HG02938 (cell line): ENCODE measurements around the gene CTNNA2.

Experiments used
- ATAC-seq: cut with Tn5 transposase; IDR thresholded peaks from one replicate; pipeline ENCODE4 v1.9.1; 2021; ENCODE audit warnings: mild to moderate bottlenecking, moderate library complexity; ENCODE audit not compliant: unreplicated experiment

Gene CTNNA2

GRCh38 chr2:79512442-79513401 is at the start of gene CTNNA2:
TSS of gene CTNNA2 (plus strand) at chr2:79513051.
- ATAC-seq: peak; percentile 56

DNA sequence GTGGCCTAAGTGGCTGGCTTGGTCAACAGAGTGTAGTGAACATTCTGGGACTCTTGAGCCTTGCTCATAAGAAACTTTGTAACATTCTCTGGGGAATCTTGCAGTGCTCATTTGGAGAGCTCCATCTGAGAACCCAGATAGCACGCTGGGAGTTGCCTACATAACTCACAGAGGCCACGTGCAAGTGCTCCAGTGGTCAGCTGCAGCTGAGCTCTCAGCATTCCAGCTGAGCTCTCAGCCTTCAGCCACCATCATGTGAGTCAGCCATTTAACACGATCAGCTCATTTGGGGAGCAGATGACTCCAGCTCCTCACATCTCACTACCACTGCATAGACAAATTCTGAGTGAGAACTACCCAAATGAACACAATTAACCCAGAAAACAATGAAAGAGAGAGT is 25.5 kb upstream of the CTNNA2 start:
- no peak for ATAC-seq

- ATAC-seq: no peak
These were observed 1.4 kb upstream of the CTNNA2 start for GRCh38 chr2:79511320-79511951.

DNA sequence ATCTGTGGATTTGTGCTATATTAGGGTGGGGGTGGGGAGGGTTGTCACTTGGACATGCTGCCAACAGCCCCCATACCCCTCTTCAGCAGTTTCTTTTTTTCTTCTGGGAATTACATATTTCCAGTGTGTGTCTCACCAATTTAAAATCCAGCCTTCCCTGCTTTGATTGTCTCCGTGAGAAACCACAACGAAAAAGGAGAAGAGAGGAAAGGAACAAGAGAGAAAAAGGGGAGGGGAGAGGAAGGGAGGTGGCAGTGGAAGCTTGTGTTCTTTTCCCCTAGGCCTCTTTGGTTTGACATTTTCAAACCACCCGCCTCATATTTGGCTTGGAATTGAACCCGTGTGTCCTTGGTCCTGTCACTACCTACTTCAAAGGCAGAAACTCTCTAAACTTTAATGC is 860 bp downstream of the CTNNA2 start:
- ATAC-seq: no peak

DNA sequence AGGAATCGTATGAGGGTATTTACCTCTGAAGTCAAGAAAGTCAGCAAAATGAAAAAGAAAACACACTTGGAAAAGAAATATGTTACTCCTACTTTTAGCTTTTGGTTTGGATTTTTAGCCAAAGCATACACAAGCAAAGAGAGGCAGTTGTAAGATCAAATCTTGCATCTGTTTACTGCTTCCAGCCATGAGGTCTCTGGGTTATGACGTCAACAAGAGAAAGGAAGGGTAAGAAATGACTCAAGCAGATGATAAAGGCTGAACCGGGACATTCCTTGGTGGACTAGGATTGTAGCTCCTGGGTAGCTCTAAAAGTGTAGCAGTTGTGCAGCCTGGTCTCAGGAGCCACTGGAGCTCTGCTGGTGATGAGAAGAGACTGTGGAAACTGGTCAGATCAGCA is 16.8 kb downstream of the CTNNA2 start:
- no peak for ATAC-seq

DNA sequence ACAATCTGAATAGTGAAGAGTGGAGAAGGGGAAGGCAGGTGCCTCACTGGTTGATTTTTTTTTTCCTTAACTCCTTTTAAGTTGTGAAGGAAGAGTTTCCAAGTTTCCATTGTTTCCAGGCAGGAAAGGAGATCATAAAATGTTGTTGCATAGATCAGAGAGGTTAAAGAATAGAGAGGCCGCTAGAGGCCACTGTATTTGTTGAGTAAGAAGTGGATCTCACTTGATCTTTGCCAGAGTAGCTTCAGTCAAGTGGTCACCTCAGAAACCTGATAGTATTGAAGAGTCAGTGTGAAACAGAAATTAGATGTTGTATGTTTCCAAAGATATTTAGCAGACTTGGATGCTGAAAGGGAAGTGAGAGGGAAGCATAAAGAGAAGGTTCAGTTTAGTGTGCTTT is 17.6 kb downstream of the CTNNA2 start:
- ATAC-seq: no peak

DNA sequence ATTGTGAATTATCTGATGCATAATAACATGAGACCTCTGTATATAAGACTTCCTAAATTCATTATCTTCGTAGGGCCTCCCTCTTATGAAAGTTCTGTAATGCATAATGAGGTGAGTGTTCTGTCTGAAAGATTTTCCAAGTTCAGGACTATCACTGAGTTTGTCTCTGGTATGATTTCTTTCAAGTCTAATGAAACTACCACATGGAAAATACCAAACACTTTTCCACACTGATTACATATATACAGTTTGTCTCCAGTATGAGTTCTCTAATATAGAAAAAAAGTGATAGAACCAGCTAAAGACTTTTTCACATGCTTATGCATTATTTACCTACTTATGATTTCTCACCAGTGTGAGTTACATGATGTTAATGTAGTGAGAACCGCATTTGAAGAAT is 34.7 kb downstream of the CTNNA2 start:
- no peak for ATAC-seq

GRCh38 chr2:79552653-79553052 is 39.8 kb downstream of the CTNNA2 start:
- no peak for ATAC-seq

DNA sequence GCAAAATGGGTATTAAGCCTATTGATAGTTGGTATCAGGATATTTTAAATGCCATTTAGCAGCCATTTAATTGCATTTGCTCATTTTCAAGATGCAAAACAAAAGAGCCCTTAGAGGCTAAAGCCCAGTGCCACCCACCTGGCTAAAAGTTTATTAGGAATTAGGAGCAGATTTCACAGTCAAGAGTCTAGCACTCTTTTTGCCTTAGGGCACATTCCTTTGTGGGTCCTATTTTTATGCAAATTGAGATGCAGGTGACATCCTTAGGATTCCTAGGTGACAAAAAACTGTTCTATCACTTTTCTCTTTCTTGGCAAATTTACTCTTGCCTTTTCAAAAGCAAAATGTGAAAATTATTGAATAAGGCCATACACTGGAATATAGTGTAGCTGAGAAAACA is 42.0 kb downstream of the CTNNA2 start:
- ATAC-seq: no peak

- no peak for ATAC-seq
These were observed 51.2 kb downstream of the CTNNA2 start for GRCh38 chr2:79564065-79564464.

DNA sequence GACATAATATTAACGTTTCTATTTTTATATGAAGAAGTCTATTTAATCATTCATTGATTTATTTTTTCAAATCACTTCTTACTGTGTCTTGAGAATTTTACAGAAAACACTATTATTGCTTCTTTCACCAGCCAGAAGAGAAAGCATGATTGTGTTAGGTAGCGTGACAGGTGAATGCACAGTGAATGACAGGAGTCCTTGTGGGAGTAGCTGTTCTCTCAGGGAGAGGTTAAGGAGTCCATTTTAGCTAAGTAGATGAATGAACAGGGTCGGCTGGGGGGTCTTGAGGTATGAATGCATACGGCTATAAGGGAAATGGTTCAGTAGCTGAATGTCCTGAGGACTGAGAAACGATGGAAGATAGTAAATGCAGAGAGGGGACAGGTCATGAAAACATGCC is 56.2 kb downstream of the CTNNA2 start:
- no peak for ATAC-seq

DNA sequence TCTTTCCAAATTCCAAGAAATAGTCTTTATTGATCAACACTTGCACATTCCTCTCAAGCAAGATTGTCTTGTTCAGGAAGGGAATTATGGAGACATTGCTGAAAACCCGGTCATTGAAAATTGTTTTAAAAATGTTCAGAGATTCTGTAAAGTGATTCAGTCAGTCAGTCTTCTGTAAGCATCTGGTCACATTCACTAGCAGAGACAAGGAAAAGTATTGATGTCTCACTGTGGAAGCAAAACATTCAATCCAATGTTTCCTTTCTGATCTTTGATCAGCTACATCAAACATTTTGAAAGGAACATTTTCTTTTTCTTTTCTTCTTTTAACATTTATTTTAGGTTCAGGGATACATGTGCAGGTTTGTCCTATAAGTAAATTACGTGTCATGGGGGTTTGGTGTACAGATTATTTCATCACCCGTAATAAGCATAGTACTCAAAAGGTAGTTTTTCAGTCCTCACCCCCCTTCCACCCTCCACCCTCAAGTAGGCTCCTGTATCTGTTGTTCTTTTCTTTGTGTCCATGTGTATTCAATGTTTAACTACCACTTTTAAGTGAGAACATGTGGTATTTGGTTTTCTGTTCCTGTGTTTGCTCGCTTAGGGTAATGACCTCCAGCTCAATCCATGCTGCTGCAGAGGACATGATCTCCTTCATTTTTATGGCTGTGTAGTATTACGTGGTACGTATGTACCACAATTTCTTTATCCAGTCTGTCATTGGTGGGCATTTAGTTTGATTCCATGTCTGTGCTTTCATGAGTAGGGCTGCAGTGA is 61.2 kb downstream of the CTNNA2 start:
- ATAC-seq: no peak

- no peak for ATAC-seq
These were observed 63.6 kb downstream of the CTNNA2 start for GRCh38 chr2:79576451-79576850.

DNA sequence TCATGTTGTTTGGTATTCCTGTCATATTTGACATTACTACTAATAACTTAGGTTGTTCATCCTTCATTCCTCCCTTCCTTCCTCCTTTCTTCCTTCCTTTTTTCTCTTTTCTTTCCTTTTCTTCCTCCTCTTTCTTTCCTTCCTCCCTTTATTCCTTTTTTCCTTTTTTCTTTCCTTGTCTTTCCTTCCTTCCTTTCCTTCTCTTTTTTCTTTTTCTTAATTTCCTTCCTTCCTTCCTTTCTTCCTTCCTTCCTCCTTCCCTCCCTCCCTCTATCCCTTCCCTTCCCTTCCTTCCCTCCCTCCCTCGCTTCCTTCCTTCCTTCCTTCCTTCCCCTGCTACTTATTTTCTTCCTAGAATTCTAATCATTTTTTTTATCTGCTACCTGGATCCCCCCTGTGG is 66.1 kb downstream of the CTNNA2 start:
- ATAC-seq: no peak

DNA sequence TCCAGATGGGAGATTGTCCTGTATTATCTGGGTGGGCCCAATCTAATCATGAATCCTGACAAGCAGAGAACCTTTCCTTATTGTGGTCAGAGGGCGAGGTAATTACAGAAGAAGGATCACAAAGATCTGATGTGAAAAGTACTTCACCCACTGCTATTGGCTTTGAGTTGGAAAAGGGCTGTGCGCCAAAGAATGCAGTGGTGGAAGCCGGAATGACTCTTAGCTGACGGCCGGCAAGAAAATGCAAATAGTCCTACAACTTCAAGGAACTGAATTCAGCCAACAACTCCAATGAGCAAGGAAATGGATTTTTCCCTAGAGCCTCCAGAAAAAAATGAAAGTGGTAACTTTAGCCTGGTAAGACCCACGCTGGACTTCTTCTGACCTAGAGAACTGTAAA is 67.3 kb downstream of the CTNNA2 start:
- ATAC-seq: no peak

DNA sequence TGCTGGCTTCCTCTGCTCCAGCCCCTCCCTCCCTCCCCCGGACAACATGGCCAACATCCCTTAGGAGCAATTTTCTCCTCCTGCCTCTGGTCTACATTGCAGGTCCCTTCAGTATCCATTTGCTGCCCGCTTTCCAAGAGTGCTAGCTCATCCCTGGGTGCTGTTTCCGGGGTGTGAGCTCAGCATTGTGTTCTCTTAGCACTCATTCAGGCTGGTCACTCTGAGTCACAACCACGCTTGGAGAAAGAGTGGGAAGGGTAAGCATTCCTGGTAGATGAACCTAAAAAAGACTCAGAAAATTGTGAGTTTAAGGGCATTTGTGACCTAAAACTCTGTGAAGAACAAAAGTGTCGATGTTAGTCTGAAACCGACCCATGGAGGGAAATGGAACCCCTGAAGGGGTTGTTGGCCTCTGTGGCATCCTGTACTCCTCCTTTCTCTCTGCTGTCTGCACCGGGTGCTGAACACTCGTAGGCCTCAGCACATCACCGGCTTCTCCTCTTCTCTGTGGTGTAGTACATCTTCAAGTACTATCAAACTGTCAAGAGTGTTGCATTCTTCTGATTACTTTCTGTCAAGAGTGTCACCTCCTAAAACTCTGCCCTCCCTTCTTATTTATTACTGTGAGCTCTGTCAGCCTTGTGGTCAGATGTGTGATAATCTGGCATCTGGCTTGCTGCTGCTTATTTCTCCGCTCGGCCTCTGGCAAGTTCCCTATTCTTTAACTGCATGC is 73.0 kb downstream of the CTNNA2 start:
- ATAC-seq: no peak

DNA sequence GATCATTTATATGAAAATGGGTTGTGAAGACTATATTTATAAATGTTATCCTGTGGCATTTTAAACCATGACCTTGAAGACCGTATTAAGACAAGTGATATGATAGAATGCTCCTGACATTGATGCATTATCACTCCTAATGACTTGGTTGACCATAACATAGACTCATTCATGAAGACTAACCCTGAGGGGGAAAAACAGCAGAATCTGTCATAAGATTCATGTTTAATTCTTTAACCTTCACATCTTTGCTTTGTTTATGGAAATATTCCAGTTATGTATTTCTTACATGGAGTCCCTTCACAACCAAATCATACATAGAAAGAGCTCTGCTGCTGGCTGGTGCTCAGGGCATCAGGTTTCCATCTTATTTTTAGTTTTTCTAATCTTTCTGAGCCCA is 78.4 kb downstream of the CTNNA2 start:
- ATAC-seq: no peak

DNA sequence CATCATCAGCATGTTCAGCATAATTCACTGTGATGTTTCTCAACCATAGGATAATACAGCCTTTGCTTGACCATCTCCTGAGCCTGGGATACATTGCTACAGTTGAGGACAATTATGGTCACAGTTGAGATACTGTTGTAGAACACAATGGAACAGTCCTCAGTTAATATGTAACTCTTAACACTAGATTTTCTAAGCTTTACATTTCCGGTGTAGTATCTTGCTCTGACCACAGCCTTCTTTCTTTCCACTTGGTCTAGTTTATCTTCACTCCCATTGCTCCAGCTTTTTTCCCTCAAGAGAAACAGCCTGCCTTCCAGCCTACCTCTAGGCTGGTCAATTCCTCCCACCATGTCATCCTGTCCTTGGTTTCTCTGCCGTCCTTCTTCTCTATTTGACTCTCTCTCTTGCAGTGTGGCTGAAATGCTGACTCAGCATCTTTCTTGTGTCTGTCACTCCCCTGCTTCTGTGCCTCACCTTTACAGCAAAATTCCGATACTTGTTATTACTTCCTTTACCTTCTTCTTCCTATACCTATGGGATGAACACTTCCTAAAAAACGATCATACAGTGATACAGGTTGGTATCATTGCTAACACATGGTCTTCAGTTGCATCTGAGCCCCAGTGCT is 80.5 kb downstream of the CTNNA2 start:
- ATAC-seq: no peak

- no peak for ATAC-seq
These were observed 83.6 kb downstream of the CTNNA2 start for GRCh38 chr2:79596403-79596802.

- no peak for ATAC-seq
These were observed 91.9 kb downstream of the CTNNA2 start for GRCh38 chr2:79604748-79605147.
